A549 (cell line): ENCODE results near the gene MOXD1. TPM values are rescaled to one million over a fixed set of nuclear protein-coding genes. Genes with fewer than 3 reads are reported as not detected.
"Not testable (repeated sequence)": the region's sequence is repeated elsewhere in the genome, so short reads cannot be mapped to it uniquely, and the experiment has no call there.

Experiments
- ATAC-seq, 2 experiments: fragments of 200-7000 bp in 1 of 2; fragments of >200 bp in 1 of 2; cut with Nextera tagmentation in 1 of 2; cut with Tn5 transposase in 1 of 2; 3 replicates each; pipeline versions ENCODE4 v1.8.0 to v1.9.1; 2018 to 2020; ENCODE audit warnings: mild to moderate bottlenecking in 1 of 2, moderate library complexity in 1 of 2
- CTCF ChIA-PET: fragments of 300-600 bp; sonication (Branson Sonifier 250); formaldehyde crosslinking; extraction: SDS; loops from one replicate; lab custom pipeline; 2021; ENCODE audit warnings: antibody characterized with exemption, inconsistent platforms; lab: Yijun Ruan, JAX
- POLR2A ChIA-PET: fragments of 350-600 bp; formaldehyde crosslinking; extraction: SDS; loops from one replicate; lab custom pipeline; 2021; ENCODE audit warnings: antibody characterized with exemption, inconsistent platforms; lab: Yijun Ruan, JAX
- DNase-seq, 2 experiments: peaks; one replicate each; pipeline versions ENCODE4 v3.0.0 to v3.0.0-alpha.2; 2011 to 2016; ENCODE audit warnings: low read depth in 1 of 2, low spot score in 1 of 2
- FAIRE-seq: peaks from 2 replicates; lab custom pipeline; 2011; peaks lifted over from hg19 to GRCh38; lab: Jason Lieb, UNC
- H3K27ac ChIP-seq, 2 experiments: fragments of >200 bp; sonication (Bioruptor Twin); formaldehyde crosslinking; 3 replicates each; pipeline ENCODE4 v1.5.1; 2016 to 2017
- H3K4me1 ChIP-seq: fragments of >200 bp; sonication (Bioruptor Twin); formaldehyde crosslinking; 3 replicates; pipeline ENCODE4 v1.6.1; 2016
- H3K4me2 ChIP-seq: fragments of >200 bp; sonication (Bioruptor Twin); formaldehyde crosslinking; 3 replicates; pipeline ENCODE4 v1.6.1; 2016
- H3K4me3 ChIP-seq: fragments of >200 bp; sonication (Bioruptor Twin); formaldehyde crosslinking; 3 replicates; pipeline ENCODE4 v1.5.1; 2016
- H3K9me3 ChIP-seq: fragments of >200 bp; sonication (Bioruptor Twin); formaldehyde crosslinking; 3 replicates; pipeline ENCODE4 v1.6.1; 2016
- CHD4 ChIP-seq: fragments of 200-600 bp; sonication (generic); IDR thresholded peaks from 2 replicates; pipeline ENCODE4 v1.6.1; 2016; ENCODE audit warnings: antibody characterized with exemption, mild to moderate bottlenecking, borderline replicate concordance
- EHMT2 ChIP-seq: fragments of 200-600 bp; sonication (generic); IDR thresholded peaks from 2 replicates; pipeline ENCODE4 v1.6.1; 2016; ENCODE audit warnings: antibody characterized with exemption, low read depth, mild to moderate bottlenecking, moderate library complexity
- GATA3 ChIP-seq: IDR thresholded peaks from 2 replicates; pipeline ENCODE4 v1.6.1; 2012; ENCODE audit warnings: borderline replicate concordance
- HOXA7 ChIP-seq: fragments of 250-450 bp; sonication (Bioruptor Pico); IDR thresholded peaks from 2 replicates; pipeline ENCODE4 v1.5.0; 2020; ENCODE audit warnings: mild to moderate bottlenecking, moderate library complexity
- HOXB5 ChIP-seq: fragments of 250-450 bp; sonication (Bioruptor Pico); IDR thresholded peaks from 2 replicates; pipeline ENCODE4 v1.5.0; 2020; ENCODE audit warnings: mild to moderate bottlenecking, moderate library complexity
- MAFK ChIP-seq: fragments of 450-650 bp; IDR thresholded peaks from 2 replicates; pipeline ENCODE4 v1.6.1; 2014; ENCODE audit not compliant: partially characterized antibody
- NFE2L2 ChIP-seq: fragments of 150-350 bp; conservative IDR thresholded peaks from 2 replicates; pipeline ENCODE4 v1.6.1; 2014; ENCODE audit warnings: low read length
- POLR2AphosphoS2 ChIP-seq: conservative IDR thresholded peaks from 2 replicates; pipeline ENCODE4 v1.6.1; 2012; ENCODE audit warnings: low read length, improper control_type of control experiment, inconsistent platforms
- RARB ChIP-seq: fragments of 250-450 bp; sonication (Bioruptor Pico); IDR thresholded peaks from 2 replicates; pipeline ENCODE4 v1.8.0; 2021; ENCODE audit warnings: mild to moderate bottlenecking, moderate library complexity
- RCOR1 ChIP-seq: fragments of 150-350 bp; IDR thresholded peaks from 2 replicates; pipeline ENCODE4 v1.6.1; 2014; ENCODE audit warnings: antibody characterized with exemption, low read length, low read depth
- RFX5 ChIP-seq: fragments of 450-650 bp; IDR thresholded peaks from 2 replicates; pipeline ENCODE4 v1.7.1; 2014; ENCODE audit warnings: antibody characterized with exemption, mild to moderate bottlenecking, moderate library complexity
- ZNF302 ChIP-seq: fragments of 250-450 bp; sonication (Bioruptor Pico); IDR thresholded peaks from 2 replicates; pipeline ENCODE4 v1.9.0; 2021; ENCODE audit warnings: inconsistent platforms, mild to moderate bottlenecking, moderate library complexity
- whole genome bisulfite sequencing: methylation state at CpG from one replicate; pipeline ENCODE4 v1.1.6; 2017; ENCODE audit errors: missing lambda C conversion rate; 5-methylcytosine and 5-hydroxymethylcytosine counted together
- polyA plus RNA-seq, 4 experiments: library from polyadenylated mRNA; depleted of rRNA in 3 of 4; stranded (reverse); fragments of >200 nt; fragmentation: RNase III in 1 of 4; extraction: RNeasy Plus Mini Kit Qiagen cat#74134 plus additional on column Dnase treatment in 1 of 4; gene quantifications; 2 replicates in 3 of 4; 3 replicates in 1 of 4; pipeline ENCODE4 v1.2.3, GENCODE V29; 2011 to 2017
- TF ChIP-seq, protein P1 (sequence below): fragments of 250-450 bp; sonication (Bioruptor Pico); IDR thresholded peaks from 2 replicates; pipeline ENCODE4 v1.5.0; 2020; ENCODE audit warnings: low read depth, mild to moderate bottlenecking, moderate library complexity
- TF ChIP-seq, protein P2 (sequence below): fragments of >200 bp; sonication (Bioruptor Twin); formaldehyde crosslinking; IDR thresholded peaks from 2 replicates; pipeline ENCODE4 v1.6.1; 2016
- TF ChIP-seq, protein P3 (sequence below): fragments of >200 bp; sonication (Bioruptor Twin); formaldehyde crosslinking; IDR thresholded peaks from 3 replicates; pipeline ENCODE4 v1.6.1; 2016
- TF ChIP-seq, protein P4 (sequence below): IDR thresholded peaks from 2 replicates; pipeline ENCODE4 v1.6.1; 2012; ENCODE audit warnings: low read depth, borderline replicate concordance
- TF ChIP-seq, protein P5 (sequence below): fragments of 200-600 bp; sonication (generic); IDR thresholded peaks from 2 replicates; pipeline ENCODE4 v1.6.1; 2016; ENCODE audit warnings: antibody characterized with exemption, mild to moderate bottlenecking, moderate library complexity
- TF ChIP-seq, protein P6 (sequence below): fragments of 250-450 bp; sonication (Bioruptor Pico); IDR thresholded peaks from 2 replicates; pipeline ENCODE4 v1.5.0; 2021; ENCODE audit warnings: mild to moderate bottlenecking, moderate library complexity, borderline replicate concordance

MOXD1 gene
- polyA plus RNA-seq, 2 of the 4 experiments (the other 2 are of a cell fraction): 1.4 to 2.4 TPM

DNA sequence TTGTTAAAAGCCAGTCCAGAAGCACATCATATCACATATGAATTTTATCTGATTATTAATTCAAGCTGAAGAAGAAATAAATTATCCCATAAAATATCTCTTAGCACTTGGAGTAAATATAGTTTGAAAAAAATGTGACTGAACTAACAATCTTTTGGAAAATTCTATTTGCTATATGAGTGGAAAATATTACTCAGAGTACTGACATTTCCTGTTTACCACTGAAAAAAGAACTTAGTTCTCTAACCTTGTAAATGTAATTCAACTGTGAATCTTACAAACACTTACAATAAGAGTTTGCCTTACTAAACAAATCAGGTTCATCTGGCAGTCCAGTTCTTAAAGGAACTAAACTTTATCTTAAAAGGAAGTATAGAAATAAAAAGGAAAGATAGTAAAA is 44.2 kb downstream of the MOXD1 start:
- no peak for TF ChIP-seq RCOR1
- TF ChIP-seq, protein P1, sequence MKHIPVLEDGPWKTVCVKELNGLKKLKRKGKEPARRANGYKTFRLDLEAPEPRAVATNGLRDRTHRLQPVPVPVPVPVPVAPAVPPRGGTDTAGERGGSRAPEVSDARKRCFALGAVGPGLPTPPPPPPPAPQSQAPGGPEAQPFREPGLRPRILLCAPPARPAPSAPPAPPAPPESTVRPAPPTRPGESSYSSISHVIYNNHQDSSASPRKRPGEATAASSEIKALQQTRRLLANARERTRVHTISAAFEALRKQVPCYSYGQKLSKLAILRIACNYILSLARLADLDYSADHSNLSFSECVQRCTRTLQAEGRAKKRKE (CRISPR knock-in tag): no peak
- TF ChIP-seq, protein P2, sequence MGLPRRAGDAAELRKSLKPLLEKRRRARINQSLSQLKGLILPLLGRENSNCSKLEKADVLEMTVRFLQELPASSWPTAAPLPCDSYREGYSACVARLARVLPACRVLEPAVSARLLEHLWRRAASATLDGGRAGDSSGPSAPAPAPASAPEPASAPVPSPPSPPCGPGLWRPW: no peak
- TF ChIP-seq HOXA7: no peak
- no peak for TF ChIP-seq CHD4
- TF ChIP-seq RARB (CRISPR knock-in tag): no peak
- TF ChIP-seq, protein P3, sequence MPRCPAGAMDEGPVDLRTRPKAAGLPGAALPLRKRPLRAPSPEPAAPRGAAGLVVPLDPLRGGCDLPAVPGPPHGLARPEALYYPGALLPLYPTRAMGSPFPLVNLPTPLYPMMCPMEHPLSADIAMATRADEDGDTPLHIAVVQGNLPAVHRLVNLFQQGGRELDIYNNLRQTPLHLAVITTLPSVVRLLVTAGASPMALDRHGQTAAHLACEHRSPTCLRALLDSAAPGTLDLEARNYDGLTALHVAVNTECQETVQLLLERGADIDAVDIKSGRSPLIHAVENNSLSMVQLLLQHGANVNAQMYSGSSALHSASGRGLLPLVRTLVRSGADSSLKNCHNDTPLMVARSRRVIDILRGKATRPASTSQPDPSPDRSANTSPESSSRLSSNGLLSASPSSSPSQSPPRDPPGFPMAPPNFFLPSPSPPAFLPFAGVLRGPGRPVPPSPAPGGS: no peak
- no peak for TF ChIP-seq EHMT2
- TF ChIP-seq POLR2AphosphoS2: no peak
- no peak for TF ChIP-seq GATA3
- TF ChIP-seq, protein P4, sequence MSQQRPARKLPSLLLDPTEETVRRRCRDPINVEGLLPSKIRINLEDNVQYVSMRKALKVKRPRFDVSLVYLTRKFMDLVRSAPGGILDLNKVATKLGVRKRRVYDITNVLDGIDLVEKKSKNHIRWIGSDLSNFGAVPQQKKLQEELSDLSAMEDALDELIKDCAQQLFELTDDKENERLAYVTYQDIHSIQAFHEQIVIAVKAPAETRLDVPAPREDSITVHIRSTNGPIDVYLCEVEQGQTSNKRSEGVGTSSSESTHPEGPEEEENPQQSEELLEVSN: no peak
- no peak for TF ChIP-seq RFX5
- no peak for TF ChIP-seq ZNF302 (CRISPR knock-in tag)
- TF ChIP-seq, protein P5, sequence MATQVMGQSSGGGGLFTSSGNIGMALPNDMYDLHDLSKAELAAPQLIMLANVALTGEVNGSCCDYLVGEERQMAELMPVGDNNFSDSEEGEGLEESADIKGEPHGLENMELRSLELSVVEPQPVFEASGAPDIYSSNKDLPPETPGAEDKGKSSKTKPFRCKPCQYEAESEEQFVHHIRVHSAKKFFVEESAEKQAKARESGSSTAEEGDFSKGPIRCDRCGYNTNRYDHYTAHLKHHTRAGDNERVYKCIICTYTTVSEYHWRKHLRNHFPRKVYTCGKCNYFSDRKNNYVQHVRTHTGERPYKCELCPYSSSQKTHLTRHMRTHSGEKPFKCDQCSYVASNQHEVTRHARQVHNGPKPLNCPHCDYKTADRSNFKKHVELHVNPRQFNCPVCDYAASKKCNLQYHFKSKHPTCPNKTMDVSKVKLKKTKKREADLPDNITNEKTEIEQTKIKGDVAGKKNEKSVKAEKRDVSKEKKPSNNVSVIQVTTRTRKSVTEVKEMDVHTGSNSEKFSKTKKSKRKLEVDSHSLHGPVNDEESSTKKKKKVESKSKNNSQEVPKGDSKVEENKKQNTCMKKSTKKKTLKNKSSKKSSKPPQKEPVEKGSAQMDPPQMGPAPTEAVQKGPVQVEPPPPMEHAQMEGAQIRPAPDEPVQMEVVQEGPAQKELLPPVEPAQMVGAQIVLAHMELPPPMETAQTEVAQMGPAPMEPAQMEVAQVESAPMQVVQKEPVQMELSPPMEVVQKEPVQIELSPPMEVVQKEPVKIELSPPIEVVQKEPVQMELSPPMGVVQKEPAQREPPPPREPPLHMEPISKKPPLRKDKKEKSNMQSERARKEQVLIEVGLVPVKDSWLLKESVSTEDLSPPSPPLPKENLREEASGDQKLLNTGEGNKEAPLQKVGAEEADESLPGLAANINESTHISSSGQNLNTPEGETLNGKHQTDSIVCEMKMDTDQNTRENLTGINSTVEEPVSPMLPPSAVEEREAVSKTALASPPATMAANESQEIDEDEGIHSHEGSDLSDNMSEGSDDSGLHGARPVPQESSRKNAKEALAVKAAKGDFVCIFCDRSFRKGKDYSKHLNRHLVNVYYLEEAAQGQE: no peak
- TF ChIP-seq, protein P6, sequence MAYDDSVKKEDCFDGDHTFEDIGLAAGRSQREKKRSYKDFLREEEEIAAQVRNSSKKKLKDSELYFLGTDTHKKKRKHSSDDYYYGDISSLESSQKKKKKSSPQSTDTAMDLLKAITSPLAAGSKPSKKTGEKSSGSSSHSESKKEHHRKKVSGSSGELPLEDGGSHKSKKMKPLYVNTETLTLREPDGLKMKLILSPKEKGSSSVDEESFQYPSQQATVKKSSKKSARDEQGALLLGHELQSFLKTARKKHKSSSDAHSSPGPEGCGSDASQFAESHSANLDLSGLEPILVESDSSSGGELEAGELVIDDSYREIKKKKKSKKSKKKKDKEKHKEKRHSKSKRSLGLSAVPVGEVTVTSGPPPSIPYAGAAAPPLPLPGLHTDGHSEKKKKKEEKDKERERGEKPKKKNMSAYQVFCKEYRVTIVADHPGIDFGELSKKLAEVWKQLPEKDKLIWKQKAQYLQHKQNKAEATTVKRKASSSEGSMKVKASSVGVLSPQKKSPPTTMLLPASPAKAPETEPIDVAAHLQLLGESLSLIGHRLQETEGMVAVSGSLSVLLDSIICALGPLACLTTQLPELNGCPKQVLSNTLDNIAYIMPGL (CRISPR knock-in tag): no peak
- no peak for TF ChIP-seq HOXB5
- Histone ChIP-seq H3K4me1 (peaks cover 12% of the 10 kb centered on the region; the same call in 2 of the 3 replicates), H3K27ac (no peak overlapping the region), H3K4me3 (no peak overlapping the region), H3K4me2 (peak overlapping the region; percentile 43; the same call in 2 of the 3 replicates), H3K9me3 (0 out of 3 replicates have a peak, but pooled peaks cover 4% of the 10 kb centered on the region)
- no peak for ATAC-seq
- ChIA-PET POLR2A (no interaction called here), CTCF (interaction anchor here (0.5 kb wide), 1 partner anchor 441 kb away, joined by 3 read pairs; the partner anchor contains the start of gene SLC18B1)
- no peak for DNase-seq
- no peak for FAIRE-seq

DNA sequence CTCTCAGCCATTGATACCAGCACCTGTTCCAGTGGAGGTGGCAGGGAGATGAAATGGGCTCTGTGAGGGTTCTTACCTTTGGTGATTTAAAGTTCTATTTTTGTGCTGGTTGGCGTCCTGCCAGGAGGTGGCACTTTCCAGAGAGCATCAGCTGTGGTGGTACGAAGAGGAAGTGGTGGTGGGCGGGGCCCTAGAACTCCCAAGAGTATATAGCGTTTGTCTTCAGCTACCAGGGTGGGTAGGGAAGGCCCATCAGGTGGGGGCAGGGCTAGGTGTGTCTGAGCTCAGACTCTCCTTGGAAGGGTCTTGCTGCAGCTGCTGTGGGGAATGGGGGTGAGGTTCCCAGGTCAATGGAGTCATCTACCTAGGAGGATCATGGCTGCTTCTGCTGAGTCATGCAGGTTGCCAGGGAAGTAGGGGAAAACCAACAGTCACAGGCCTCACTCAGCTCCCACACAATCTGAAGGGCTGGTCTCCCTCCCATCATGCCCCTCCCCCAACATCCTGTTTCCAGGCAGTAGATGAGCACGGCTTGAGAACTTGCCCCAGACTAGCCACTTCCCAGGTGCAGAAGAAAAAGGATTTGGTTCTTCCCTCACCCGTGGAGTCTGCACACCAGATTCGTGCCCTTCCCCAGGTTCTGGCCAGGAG is 46.6 kb downstream of the MOXD1 start:
- Histone ChIP-seq H3K4me3 (no peak overlapping the region), H3K9me3 (0 out of 3 replicates have a peak, but pooled peaks cover 4% of the 10 kb centered on the region), H3K27ac (peak overlapping the region in 1 of 2 experiments; percentile 63; a peak in 3 of 6 replicates), H3K4me2 (no peak overlapping the region), H3K4me1 (peaks cover 12% of the 10 kb centered on the region; the same call in 2 of the 3 replicates)
- no peak for ATAC-seq
- WGBS: 73% methylated on average over 6 of the region's 7 CpGs
- no peak for FAIRE-seq
- ChIA-PET POLR2A (no interaction called here), CTCF (interaction anchor here (1.5 kb wide), 1 partner anchor 75 kb away, joined by 6 read pairs; no protein-coding TSS in a partner anchor)
- 0 out of 2 replicates have a peak, but pooled peaks have one; percentile 16 for TF ChIP-seq NFE2L2
- peak; percentile 69 for TF ChIP-seq MAFK
- no peak for TF ChIP-seq HOXA7
- peak in 1 of 2 experiments; percentile 29 for DNase-seq

DNA sequence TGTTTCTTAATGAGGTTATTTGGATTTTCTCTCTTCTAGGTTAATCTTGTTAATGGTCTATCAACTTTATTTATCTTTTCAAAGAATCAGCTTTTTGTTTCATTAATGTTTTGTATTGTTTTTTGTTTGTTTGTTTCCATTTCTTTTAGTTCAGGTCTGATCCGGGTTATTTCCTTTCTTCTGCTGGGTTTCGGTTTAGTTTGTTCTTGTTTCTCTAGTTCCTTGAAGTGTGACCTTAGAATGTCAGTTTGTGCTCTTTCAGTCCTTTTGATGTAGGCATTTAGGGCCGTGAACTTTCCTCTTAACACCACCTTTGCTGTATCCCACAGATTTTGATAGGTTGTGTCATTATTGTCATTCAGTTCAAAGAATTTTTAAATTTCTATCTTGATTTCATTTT is 49.3 kb downstream of the MOXD1 start:
- POLR2A ChIA-PET, FAIRE-seq, ATAC-seq, H3K9me3 ChIP-seq, H3K27ac ChIP-seq, H3K4me3 ChIP-seq, H3K4me1 ChIP-seq, CTCF ChIA-PET, DNase-seq, H3K4me2 ChIP-seq: not testable (repeated sequence)
- 70% methylated on average over 3 of the region's 3 CpGs for WGBS
